Fibroblast of lung (primary cell): ENCODE measurements around the gene RNPEP. TPM values are rescaled to one million over a fixed set of nuclear protein-coding genes. Genes with fewer than 3 reads are reported as not detected.
"Not testable (repeated sequence)": the region's sequence is repeated elsewhere in the genome, so short reads cannot be mapped to it uniquely, and the experiment has no call there.

ENCODE experiments used
- DNase-seq, 2 donors: peaks; one replicate each; pipeline versions ENCODE4 v3.0.0 to v3.0.0-alpha.2; 2010; ENCODE audit warnings: low read depth in 2 of 2
- H2AFZ ChIP-seq: 2 replicates; pipeline ENCODE4 v1.5.1; 2012; ENCODE audit warnings: low read length, control low read depth, inconsistent platforms
- H3K27ac ChIP-seq: 2 replicates; pipeline ENCODE4 v1.5.1; 2011; ENCODE audit warnings: low read length, control low read depth; ENCODE audit not compliant: insufficient read depth
- H3K27me3 ChIP-seq: 2 replicates; pipeline ENCODE4 v1.5.1; 2011; ENCODE audit warnings: mild to moderate bottlenecking, low read length; ENCODE audit not compliant: control insufficient read depth, insufficient read depth
- H3K36me3 ChIP-seq: 2 replicates; pipeline ENCODE4 v1.5.1; 2011; ENCODE audit warnings: low read length; ENCODE audit not compliant: control insufficient read depth, insufficient read depth
- H3K4me1 ChIP-seq: 2 replicates; pipeline ENCODE4 v1.5.1; 2011; ENCODE audit warnings: low read length; ENCODE audit not compliant: control insufficient read depth, insufficient read depth; ENCODE audit errors: extremely low read depth
- H3K4me2 ChIP-seq: 2 replicates; pipeline ENCODE4 v1.5.1; 2011; ENCODE audit warnings: low read length, control low read depth; ENCODE audit not compliant: insufficient read depth; ENCODE audit errors: extremely low read depth
- H3K4me3 ChIP-seq, 4 experiments: fragments of 200-600 bp in 1 of 4; sonication (generic) in 1 of 4; replicated peaks in 1 of 4; 2 replicates each; pipeline ENCODE4 v1.5.1; 2011 to 2016; ENCODE audit warnings: low read length in 4 of 4, low read depth in 3 of 4, mild to moderate bottlenecking in 3 of 4, control low read depth in 2 of 4, inconsistent platforms in 1 of 4, mixed read lengths in 1 of 4; ENCODE audit not compliant: insufficient read depth in 1 of 4; ENCODE audit errors: control extremely low read depth in 1 of 4
- H3K79me2 ChIP-seq: 2 replicates; pipeline ENCODE4 v1.5.1; 2012; ENCODE audit warnings: mild to moderate bottlenecking, low read length, inconsistent platforms; ENCODE audit not compliant: control insufficient read depth, insufficient read depth
- H3K9ac ChIP-seq: 2 replicates; pipeline ENCODE4 v1.5.1; 2011; ENCODE audit warnings: mild to moderate bottlenecking, low read length, control low read depth; ENCODE audit not compliant: insufficient read depth
- H3K9me3 ChIP-seq: 2 replicates; pipeline ENCODE4 v1.5.1; 2012; ENCODE audit warnings: low read depth, low read length; ENCODE audit not compliant: control insufficient read depth, insufficient read depth
- H4K20me1 ChIP-seq: 2 replicates; pipeline ENCODE4 v1.5.1; 2011; ENCODE audit warnings: low read length; ENCODE audit not compliant: control insufficient read depth, insufficient read depth; ENCODE audit errors: extremely low read depth
- CTCF ChIP-seq, 2 donors: IDR thresholded peaks in 1 of 2; conservative IDR thresholded peaks in 1 of 2; 1 replicate in 1 of 2; 2 replicates in 1 of 2; pipeline ENCODE4 v1.5.1; 2011 to 2012; ENCODE audit warnings: low read length in 2 of 2, control low read depth in 1 of 2, inconsistent platforms in 1 of 2, low read depth in 1 of 2, mild to moderate bottlenecking in 1 of 2
- EZH2 ChIP-seq: IDR thresholded peaks from 2 replicates; pipeline ENCODE4 v1.5.1; 2012; ENCODE audit warnings: low read length, control low read depth, mild to moderate bottlenecking; ENCODE audit errors: missing control alignments
- polyA plus RNA-seq, 2 donors: library from polyadenylated mRNA; depleted of rRNA in 1 of 2; stranded (reverse) in 1 of 2; unstranded in 1 of 2; fragments of >200 nt; gene quantifications; 2 replicates each; pipeline ENCODE4 v1.2.1, GENCODE V29; 2011 to 2012; ENCODE audit warnings: missing spikeins in 1 of 2
- total RNA-seq: library from RNA; depleted of rRNA; stranded (reverse); fragments of >200 nt; gene quantifications from 2 replicates; pipeline ENCODE4 v1.2.1, GENCODE V29; 2014

The RNPEP gene
- total and polyA plus RNA-seq, 2 donors (not counting 1 experiment from before 2014, with no cell fraction given) = 56.9 to 77.1 TPM

- no peak overlapping the region for H3K27ac ChIP-seq
- TF ChIP-seq EZH2 = no peak
- no peak for TF ChIP-seq CTCF (conservative IDR thresholded peaks at IDR 0.05 in 1 of 2, IDR thresholded peaks at IDR 0.05 in 1 of 2; ENCODE audit: low read depth in 1 of 2, low read length in 2 of 2)
These were observed 42.9 kb upstream of the RNPEP start for GRCh38 chr1:201939574-201939973.

GRCh38 chr1:201940316-201940715, 42.1 kb upstream of the RNPEP start:
- H3K9ac ChIP-seq, DNase-seq, H2AFZ ChIP-seq, H3K27ac ChIP-seq, H4K20me1 ChIP-seq, H3K36me3 ChIP-seq, H3K4me3 ChIP-seq, H3K27me3 ChIP-seq, H3K4me2 ChIP-seq, H3K79me2 ChIP-seq, H3K9me3 ChIP-seq: not testable (repeated sequence)
- peaks cover 25% of the 10 kb centered on the region for H3K4me1 ChIP-seq

More at GRCh38 chr1:201939574-201939973, 42.9 kb upstream of the RNPEP start:
- H3K79me2 ChIP-seq = peaks cover under 1% of the 10 kb centered on the region
- DNase-seq = no peak
- no peaks in the 10 kb centered on the region for H3K9me3 ChIP-seq
- no peak overlapping the region for H3K4me2 ChIP-seq
- no peaks in the 10 kb centered on the region for H4K20me1 ChIP-seq
- no peak overlapping the region for H3K9ac ChIP-seq
- H3K27me3 ChIP-seq = no peaks in the 10 kb centered on the region
- H2AFZ ChIP-seq = no peak overlapping the region
- peaks cover 3% of the 10 kb centered on the region for H3K36me3 ChIP-seq
- no peak overlapping the region for H3K4me3 ChIP-seq
- peaks cover 25% of the 10 kb centered on the region for H3K4me1 ChIP-seq

GRCh38 chr1:201941420-201942128, 40.9 kb upstream of the RNPEP start:
- H3K27me3 ChIP-seq = no peaks in the 10 kb centered on the region
- peak overlapping the region in 1 of 4 experiments; percentile 24 for H3K4me3 ChIP-seq
- H3K4me1 ChIP-seq = peaks cover 25% of the 10 kb centered on the region
- H3K4me2 ChIP-seq = no peak overlapping the region
- no peak overlapping the region for H2AFZ ChIP-seq
- TF ChIP-seq EZH2 = no peak
- no peak for TF ChIP-seq CTCF (conservative IDR thresholded peaks at IDR 0.05 in 1 of 2, IDR thresholded peaks at IDR 0.05 in 1 of 2; ENCODE audit: low read depth in 1 of 2, low read length in 2 of 2)
- peaks cover 1% of the 10 kb centered on the region for H3K36me3 ChIP-seq
- no peak overlapping the region for H3K27ac ChIP-seq
- H4K20me1 ChIP-seq = no peaks in the 10 kb centered on the region
- H3K9ac ChIP-seq = no peak overlapping the region
- peaks cover 12% of the 10 kb centered on the region for H3K79me2 ChIP-seq
- DNase-seq = no peak
- no peaks in the 10 kb centered on the region for H3K9me3 ChIP-seq
